Astrocyte (in vitro differentiated cells and primary cell): Measurements from ENCODE around the gene E2F1. TPM values are rescaled to one million over a fixed set of nuclear protein-coding genes. Genes with fewer than 3 reads are reported as not detected.

Source experiments
- DNase-seq: peaks from one replicate; pipeline ENCODE4 v3.0.0-alpha.2; 2010; ENCODE audit warnings: low read depth
- FAIRE-seq: peaks from 2 replicates; lab custom pipeline; 2011; peaks lifted over from hg19 to GRCh38; lab: Jason Lieb, UNC
- H2AFZ ChIP-seq: 2 replicates; pipeline ENCODE4 v1.6.0; 2012; ENCODE audit warnings: low read depth, low read length, inconsistent platforms
- H3K27ac ChIP-seq: 2 replicates; pipeline ENCODE4 v1.5.1; 2011; ENCODE audit warnings: low read depth, low read length, inconsistent platforms
- H3K27me3 ChIP-seq: 2 replicates; pipeline ENCODE4 v1.6.0; 2011; ENCODE audit warnings: low read length, inconsistent platforms; ENCODE audit not compliant: insufficient read depth
- H3K36me3 ChIP-seq: 2 replicates; pipeline ENCODE4 v1.5.1; 2011; ENCODE audit warnings: low read length, inconsistent platforms; ENCODE audit not compliant: insufficient read depth
- H3K4me1 ChIP-seq: 2 replicates; pipeline ENCODE4 v1.5.1; 2011; ENCODE audit warnings: low read length, inconsistent platforms; ENCODE audit not compliant: insufficient read depth
- H3K4me2 ChIP-seq: 2 replicates; pipeline ENCODE4 v1.6.0; 2012; ENCODE audit warnings: low read length, inconsistent platforms
- H3K4me3 ChIP-seq: 2 replicates; pipeline ENCODE4 v1.5.1; 2011; ENCODE audit warnings: low read depth, mild to moderate bottlenecking, low read length, inconsistent platforms; ENCODE audit not compliant: insufficient read depth
- H3K79me2 ChIP-seq: 2 replicates; pipeline ENCODE4 v1.6.0; 2012; ENCODE audit warnings: mild to moderate bottlenecking, low read length, inconsistent platforms; ENCODE audit not compliant: insufficient read depth
- H3K9ac ChIP-seq: 2 replicates; pipeline ENCODE4 v1.6.0; 2012; ENCODE audit warnings: mild to moderate bottlenecking, low read length, inconsistent platforms
- H3K9me3 ChIP-seq: 2 replicates; pipeline ENCODE4 v1.5.1; 2012; ENCODE audit warnings: low read depth, mild to moderate bottlenecking, low read length, inconsistent platforms; ENCODE audit not compliant: insufficient read depth
- H4K20me1 ChIP-seq: 2 replicates; pipeline ENCODE4 v1.6.0; 2012; ENCODE audit warnings: low read length, inconsistent platforms; ENCODE audit not compliant: insufficient read depth
- H3K27ac Mint-ChIP-seq: one replicate; pipeline ENCODE4 v1.8.0; 2021; ENCODE audit warnings: mild to moderate bottlenecking, mixed read lengths; ENCODE audit not compliant: unreplicated experiment
- H3K27me3 Mint-ChIP-seq: one replicate; pipeline ENCODE4 v1.8.0; 2021; ENCODE audit warnings: low read depth, mixed read lengths; ENCODE audit not compliant: unreplicated experiment
- H3K36me3 Mint-ChIP-seq: one replicate; pipeline ENCODE4 v1.8.0; 2021; ENCODE audit warnings: low read depth, mixed read lengths; ENCODE audit not compliant: unreplicated experiment
- H3K4me1 Mint-ChIP-seq: one replicate; pipeline ENCODE4 v1.8.0; 2021; ENCODE audit warnings: low read depth, mixed read lengths; ENCODE audit not compliant: unreplicated experiment
- H3K4me3 Mint-ChIP-seq: one replicate; pipeline ENCODE4 v1.8.0; 2021; ENCODE audit warnings: mild to moderate bottlenecking, moderate library complexity, mixed read lengths; ENCODE audit not compliant: unreplicated experiment
- H3K9me3 Mint-ChIP-seq: one replicate; pipeline ENCODE4 v1.8.0; 2021; ENCODE audit warnings: mild to moderate bottlenecking, mixed read lengths; ENCODE audit not compliant: unreplicated experiment
- CTCF ChIP-seq: IDR thresholded peaks from 2 replicates; pipeline ENCODE4 v1.5.1; 2011; ENCODE audit warnings: low read depth, mild to moderate bottlenecking, inconsistent platforms, low read length, moderate library complexity; ENCODE audit not compliant: insufficient read depth
- EZH2 ChIP-seq: IDR thresholded peaks from 2 replicates; pipeline ENCODE4 v1.6.1; 2012; ENCODE audit warnings: mild to moderate bottlenecking, low read length, inconsistent platforms; ENCODE audit not compliant: insufficient read depth
- total RNA-seq: library from RNA; stranded (reverse); gene quantifications from 2 replicates; pipeline ENCODE4 v1.2.1, GENCODE V29; 2021

E2F1 gene
- total RNA-seq, 1 donor from 2014 or later = 2.3 TPM

GRCh38 chr20:33627577-33628216 is 58.5 kb downstream of the E2F1 start:
- H3K27ac ChIP-seq = no peak overlapping the region
- H3K4me3 ChIP-seq = no peak overlapping the region
- H3K27me3 Mint-ChIP-seq = no peaks in the 10 kb centered on the region
- H3K27ac Mint-ChIP-seq = no peak overlapping the region
- H3K27me3 ChIP-seq = no peaks in the 10 kb centered on the region
- H3K9me3 ChIP-seq = no peaks in the 10 kb centered on the region
- TF ChIP-seq CTCF (no peak), EZH2 (no peak)
- H3K36me3 Mint-ChIP-seq = peaks cover 40% of the 10 kb centered on the region
- DNase-seq (no peak), FAIRE-seq (no peak)
- H3K4me3 Mint-ChIP-seq = no peak overlapping the region
- H2AFZ ChIP-seq = no peak overlapping the region
- peaks cover 7% of the 10 kb centered on the region for H3K4me1 Mint-ChIP-seq
- no peaks in the 10 kb centered on the region for H3K4me1 ChIP-seq
- peaks cover 5% of the 10 kb centered on the region for H3K36me3 ChIP-seq
- no peaks in the 10 kb centered on the region for H4K20me1 ChIP-seq
- no peak overlapping the region for H3K4me2 ChIP-seq
- no peaks in the 10 kb centered on the region for H3K9me3 Mint-ChIP-seq
- no peaks in the 10 kb centered on the region for H3K79me2 ChIP-seq
- H3K9ac ChIP-seq = no peak overlapping the region

DNA sequence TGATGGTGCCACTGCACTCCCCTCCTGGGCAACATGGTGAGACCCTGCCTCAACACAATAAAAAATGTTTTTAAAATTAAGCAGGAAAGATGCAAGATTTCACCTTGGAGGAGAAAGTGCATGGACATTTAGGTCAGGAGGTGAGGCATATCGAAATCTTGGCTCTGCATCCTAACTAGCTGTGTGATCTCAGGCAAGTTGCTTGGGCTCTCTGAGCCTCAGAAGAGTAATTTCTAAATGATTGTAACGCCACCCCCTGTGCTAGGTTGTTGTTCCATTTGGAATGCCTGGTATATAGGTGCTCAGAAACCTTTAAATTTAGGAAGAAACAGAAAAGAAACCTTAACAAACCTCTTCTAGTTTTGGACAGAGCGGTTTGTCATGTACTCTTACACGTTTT is 60.0 kb downstream of the E2F1 start:
- Histone ChIP-seq H3K27me3 (no peaks in the 10 kb centered on the region), H4K20me1 (no peaks in the 10 kb centered on the region), H3K36me3 (peaks cover 5% of the 10 kb centered on the region), H3K9me3 (no peaks in the 10 kb centered on the region), H2AFZ (no peak overlapping the region), H3K79me2 (no peaks in the 10 kb centered on the region), H3K27ac (no peak overlapping the region), H3K4me3 (no peak overlapping the region), H3K9ac (no peak overlapping the region), H3K4me2 (no peak overlapping the region), H3K4me1 (no peaks in the 10 kb centered on the region)
- DNase-seq (no peak), FAIRE-seq (no peak)
- no peak overlapping the region for H3K27ac Mint-ChIP-seq
- no peaks in the 10 kb centered on the region for H3K27me3 Mint-ChIP-seq
- H3K9me3 Mint-ChIP-seq = no peaks in the 10 kb centered on the region
- no peak overlapping the region for H3K4me3 Mint-ChIP-seq
- H3K36me3 Mint-ChIP-seq = peaks cover 35% of the 10 kb centered on the region
- TF ChIP-seq CTCF (no peak), EZH2 (no peak)
- peaks cover 8% of the 10 kb centered on the region for H3K4me1 Mint-ChIP-seq

Other genes with a start within 250 kb of the E2F1 start
- gene SNTA1, start 242.6 kb downstream of the E2F1 start, total RNA-seq = 7.1 and 9.6 TPM in 2 replicates
- gene CBFA2T2, start 196.3 kb downstream of the E2F1 start, total RNA-seq = 12.2 and 14.6 TPM in 2 replicates
- gene C20orf144, start 24.1 kb downstream of the E2F1 start, total RNA-seq = 0.16 TPM in 1 of 2 replicates, not detected in the other
- 1.1 and 1.4 TPM in 2 replicates for gene ACTL10, start 19.4 kb downstream of the E2F1 start, total RNA-seq
- gene NECAB3, start 12.0 kb downstream of the E2F1 start, total RNA-seq = 19.5 and 22.3 TPM in 2 replicates
- 1.1 and 1.2 TPM in 2 replicates for gene PXMP4, start 33.9 kb upstream of the E2F1 start, total RNA-seq
- gene ZNF341, start 45.6 kb upstream of the E2F1 start, total RNA-seq = 1.9 and 2.0 TPM in 2 replicates
- gene CHMP4B, start 125.0 kb upstream of the E2F1 start, total RNA-seq = 85.0 and 90.6 TPM in 2 replicates